Fibroblast of lung (primary cell): Measurements from ENCODE around the gene UBE2J2.

Experiments used
- EZH2 ChIP-seq: IDR thresholded peaks from 2 replicates; pipeline ENCODE4 v1.5.1; 2012; ENCODE audit warnings: low read length, control low read depth, mild to moderate bottlenecking; ENCODE audit errors: missing control alignments
- TF ChIP-seq, protein P1 (sequence below), 2 donors: IDR thresholded peaks in 1 of 2; conservative IDR thresholded peaks in 1 of 2; 1 replicate in 1 of 2; 2 replicates in 1 of 2; pipeline ENCODE4 v1.5.1; 2011 to 2012; ENCODE audit warnings: low read length in 2 of 2, control low read depth in 1 of 2, inconsistent platforms in 1 of 2, low read depth in 1 of 2, mild to moderate bottlenecking in 1 of 2

GRCh38 chr1:1285611-1286311 is 12.1 kb upstream of the UBE2J2 start:
- TF ChIP-seq, protein P1, sequence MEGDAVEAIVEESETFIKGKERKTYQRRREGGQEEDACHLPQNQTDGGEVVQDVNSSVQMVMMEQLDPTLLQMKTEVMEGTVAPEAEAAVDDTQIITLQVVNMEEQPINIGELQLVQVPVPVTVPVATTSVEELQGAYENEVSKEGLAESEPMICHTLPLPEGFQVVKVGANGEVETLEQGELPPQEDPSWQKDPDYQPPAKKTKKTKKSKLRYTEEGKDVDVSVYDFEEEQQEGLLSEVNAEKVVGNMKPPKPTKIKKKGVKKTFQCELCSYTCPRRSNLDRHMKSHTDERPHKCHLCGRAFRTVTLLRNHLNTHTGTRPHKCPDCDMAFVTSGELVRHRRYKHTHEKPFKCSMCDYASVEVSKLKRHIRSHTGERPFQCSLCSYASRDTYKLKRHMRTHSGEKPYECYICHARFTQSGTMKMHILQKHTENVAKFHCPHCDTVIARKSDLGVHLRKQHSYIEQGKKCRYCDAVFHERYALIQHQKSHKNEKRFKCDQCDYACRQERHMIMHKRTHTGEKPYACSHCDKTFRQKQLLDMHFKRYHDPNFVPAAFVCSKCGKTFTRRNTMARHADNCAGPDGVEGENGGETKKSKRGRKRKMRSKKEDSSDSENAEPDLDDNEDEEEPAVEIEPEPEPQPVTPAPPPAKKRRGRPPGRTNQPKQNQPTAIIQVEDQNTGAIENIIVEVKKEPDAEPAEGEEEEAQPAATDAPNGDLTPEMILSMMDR (conservative IDR thresholded peaks at IDR 0.05 in 1 of 2, IDR thresholded peaks at IDR 0.05 in 1 of 2; ENCODE audit: low read depth in 1 of 2, low read length in 2 of 2): no peak
- no peak for TF ChIP-seq EZH2
